Panc1 (cell line): ENCODE results near the gene AGAP1. TPM values are rescaled to one million over a fixed set of nuclear protein-coding genes. Genes with fewer than 3 reads are reported as not detected.

Experiments used
- ATAC-seq: fragments of 200-7000 bp; cut with Tn5 transposase; 2 replicates; pipeline ENCODE4 v1.9.1; 2020; ENCODE audit warnings: mild to moderate bottlenecking, moderate library complexity
- BruUV-seq: library from RNA; stranded (reverse); fragments of 400-500 nt; replicated peaks from 2 replicates; lab custom pipeline; 2021; lab: Mats Ljungman, UMichigan
- CTCF ChIA-PET: fragments of 300-600 bp; sonication (Branson Sonifier 250); formaldehyde crosslinking; loops from one replicate; lab custom pipeline; 2022; ENCODE audit warnings: antibody characterized with exemption; lab: Charles Lee
- POLR2A ChIA-PET: fragments of 300-600 bp; sonication (Branson Sonifier 250); formaldehyde crosslinking; loops from one replicate; lab custom pipeline; 2022; ENCODE audit warnings: antibody characterized with exemption; lab: Charles Lee
- DNase-seq: peaks from one replicate; pipeline ENCODE4 v3.0.0-alpha.2; 2010; ENCODE audit warnings: low read depth, low spot score
- H3K27ac ChIP-seq: 2 replicates; pipeline ENCODE4 v1.5.1; 2011; ENCODE audit warnings: mild to moderate bottlenecking, low read length, inconsistent platforms
- H3K27me3 ChIP-seq: fragments of 200-500 bp; sonication (Bioruptor generic); 2 replicates; pipeline ENCODE4 v1.6.0; 2014; ENCODE audit warnings: low read length, inconsistent platforms; ENCODE audit not compliant: control insufficient read depth, insufficient read depth
- H3K36me3 ChIP-seq: fragments of 200-500 bp; sonication (Bioruptor generic); 2 replicates; pipeline ENCODE4 v1.5.1; 2014; ENCODE audit warnings: inconsistent platforms, mild to moderate bottlenecking, low read length, moderate library complexity; ENCODE audit not compliant: control insufficient read depth, insufficient read depth
- H3K4me1 ChIP-seq: 2 replicates; pipeline ENCODE4 v1.5.1; 2011; ENCODE audit warnings: inconsistent platforms, mild to moderate bottlenecking, low read length, moderate library complexity; ENCODE audit not compliant: control insufficient read depth, insufficient read depth
- H3K4me3 ChIP-seq, 2 experiments: 2 replicates each; pipeline ENCODE4 v1.5.1; 2011 to 2012; ENCODE audit warnings: low read depth in 2 of 2, low read length in 2 of 2, mild to moderate bottlenecking in 2 of 2, inconsistent platforms in 1 of 2, moderate library complexity in 1 of 2
- H3K9me3 ChIP-seq: fragments of 200-500 bp; sonication (Bioruptor generic); 2 replicates; pipeline ENCODE4 v1.5.1; 2014; ENCODE audit warnings: low read depth, mild to moderate bottlenecking, inconsistent platforms, low read length, moderate library complexity; ENCODE audit not compliant: control insufficient read depth, insufficient read depth
- CTCF ChIP-seq: fragments of 450-650 bp; IDR thresholded peaks from 2 replicates; pipeline ENCODE4 v1.5.1; 2017; ENCODE audit warnings: mild to moderate bottlenecking
- POLR2AphosphoS5 ChIP-seq: IDR thresholded peaks from 2 replicates; pipeline ENCODE4 v1.6.1; 2012; ENCODE audit warnings: mild to moderate bottlenecking, low read depth, low read length, moderate library complexity
- REST ChIP-seq, 2 experiments: IDR thresholded peaks; 2 replicates each; pipeline ENCODE4 v1.6.1; 2011 to 2012; ENCODE audit warnings: low read depth in 2 of 2, control low read depth in 1 of 2, low read length in 1 of 2, mild to moderate bottlenecking in 1 of 2, moderate library complexity in 1 of 2; ENCODE audit not compliant: insufficient read depth in 1 of 2
- SIN3A ChIP-seq: IDR thresholded peaks from 2 replicates; pipeline ENCODE4 v1.6.1; 2012; ENCODE audit warnings: low read depth, mild to moderate bottlenecking, low read length, moderate library complexity, borderline replicate concordance; ENCODE audit not compliant: insufficient read depth
- TCF7L2 ChIP-seq: IDR thresholded peaks from 2 replicates; pipeline ENCODE4 v1.6.1; 2011; ENCODE audit warnings: mild to moderate bottlenecking, low read depth, low read length, inconsistent platforms
- in situ Hi-C: cut with HindIII; loops from 2 replicates; pipeline ENCODE4 v1.10.0; 2016; ENCODE audit warnings: low sequenced_read_pairs, low pct_unique_long_range_greater_than_20kb
- intact Hi-C: fragments of 100-400 bp; cut with micrococcal nuclease; formaldehyde crosslinking; loops from one replicate; pipeline ENCODE4 v1.10.0; 2022; ENCODE audit not compliant: unreplicated experiment
- total RNA-seq: library from RNA; stranded (reverse); gene quantifications from one replicate; pipeline ENCODE4 v1.2.1, GENCODE V29; 2021; ENCODE audit not compliant: unreplicated experiment

Gene AGAP1
- total RNA-seq, 1 experiment from 2014 or later = 38.9 TPM

- Histone ChIP-seq H3K36me3 (no peaks in the 10 kb centered on the region), H3K9me3 (no peaks in the 10 kb centered on the region), H3K27me3 (no peaks in the 10 kb centered on the region), H3K27ac (no peak overlapping the region), H3K4me3 (no peak overlapping the region), H3K4me1 (no peaks in the 10 kb centered on the region)
- ChIA-PET CTCF (no interaction called here), POLR2A (interaction anchor here (0.6 kb wide), 1 partner anchor 666 kb away, joined by 5 read pairs; no protein-coding TSS in a partner anchor)
- intact Hi-C loops (no loop called here), in situ Hi-C loops (no loop called here)
- DNase-seq (no peak), ATAC-seq (no peak)
- TF ChIP-seq CTCF = no peak
- TF ChIP-seq POLR2AphosphoS5 = no peak
- TF ChIP-seq REST (IDR thresholded peaks at IDR 0.05; ENCODE audit: insufficient read depth in 1 of 2, low read depth in 2 of 2, low read length in 1 of 2) = no peak
- TF ChIP-seq SIN3A = no peak
- TF ChIP-seq TCF7L2 = no peak
- no TSS peak for BruUV-seq
Observed at GRCh38 chr2:236158969-236159777, 665.3 kb downstream of the AGAP1 start.

GRCh38 chr2:236159778-236160170, 665.9 kb downstream of the AGAP1 start:
- H3K36me3 ChIP-seq = no peaks in the 10 kb centered on the region
- no peak for TF ChIP-seq REST (IDR thresholded peaks at IDR 0.05; ENCODE audit: insufficient read depth in 1 of 2, low read depth in 2 of 2, low read length in 1 of 2)
- no peak for TF ChIP-seq POLR2AphosphoS5
- no peak for TF ChIP-seq SIN3A
- TF ChIP-seq TCF7L2 = no peak
- TF ChIP-seq CTCF = no peak
- intact Hi-C loops = no loop called here
- no TSS peak for BruUV-seq
- H3K27me3 ChIP-seq = no peaks in the 10 kb centered on the region
- H3K9me3 ChIP-seq = no peaks in the 10 kb centered on the region
- POLR2A ChIA-PET = no interaction called here
- no peak for ATAC-seq
- no peak for DNase-seq
- H3K4me3 ChIP-seq = no peak overlapping the region
- H3K27ac ChIP-seq = no peak overlapping the region
- in situ Hi-C loops = no loop called here
- CTCF ChIA-PET = no interaction called here
- H3K4me1 ChIP-seq = no peaks in the 10 kb centered on the region
